H9 (cell line): ENCODE results near the gene PBX1. TPM values are rescaled to one million over a fixed set of nuclear protein-coding genes. Genes with fewer than 3 reads are reported as not detected.

Source experiments
- DNase-seq: peaks from one replicate; pipeline ENCODE4 v3.0.0-alpha.2; 2017
- H2AFZ ChIP-seq: one replicate; pipeline ENCODE4 v1.6.1; 2013; ENCODE audit warnings: mild to moderate bottlenecking, low read length, control low read depth, moderate library complexity
- H2AK5ac ChIP-seq: 2 replicates; pipeline ENCODE4 v1.6.1; 2013; ENCODE audit warnings: low read length, control low read depth, mixed read lengths; ENCODE audit not compliant: insufficient read length
- H2BK120ac ChIP-seq: one replicate; pipeline ENCODE4 v1.6.1; 2013; ENCODE audit warnings: low read depth, mild to moderate bottlenecking, low read length, control low read depth, inconsistent platforms; ENCODE audit not compliant: poor library complexity, severe bottlenecking
- H2BK12ac ChIP-seq: 2 replicates; pipeline ENCODE4 v1.6.1; 2013; ENCODE audit warnings: low read length, control low read depth, mixed read lengths, low read depth; ENCODE audit not compliant: insufficient read length
- H2BK15ac ChIP-seq: 2 replicates; pipeline ENCODE4 v1.6.1; 2013; ENCODE audit warnings: low read depth, low read length, control low read depth
- H2BK20ac ChIP-seq: one replicate; pipeline ENCODE4 v1.6.1; 2013; ENCODE audit warnings: low read depth, mild to moderate bottlenecking, low read length, control low read depth, inconsistent platforms; ENCODE audit not compliant: poor library complexity, severe bottlenecking
- H2BK5ac ChIP-seq: 2 replicates; pipeline ENCODE4 v1.6.1; 2013; ENCODE audit warnings: low read length, control low read depth, mixed read lengths; ENCODE audit not compliant: insufficient read length
- H3K14ac ChIP-seq: 2 replicates; pipeline ENCODE4 v1.6.1; 2013; ENCODE audit warnings: low read length, control low read depth; ENCODE audit not compliant: insufficient read depth
- H3K18ac ChIP-seq: 2 replicates; pipeline ENCODE4 v1.6.1; 2013; ENCODE audit warnings: low read depth, mild to moderate bottlenecking, mixed read lengths, low read length, control low read depth; ENCODE audit not compliant: insufficient read length
- H3K23ac ChIP-seq: 2 replicates; pipeline ENCODE4 v1.6.1; 2013; ENCODE audit warnings: low read length, control low read depth, mixed read lengths, low read depth; ENCODE audit not compliant: insufficient read length
- H3K23me2 ChIP-seq: 2 replicates; pipeline ENCODE4 v1.6.1; 2013; ENCODE audit warnings: low read depth, mild to moderate bottlenecking, mixed read lengths, low read length, control low read depth; ENCODE audit not compliant: insufficient read length, poor library complexity, severe bottlenecking
- H3K27ac ChIP-seq: 2 replicates; pipeline ENCODE4 v1.5.1; 2013; ENCODE audit warnings: low read length, control low read depth, mixed read lengths, low read depth; ENCODE audit not compliant: insufficient read length
- H3K27me3 ChIP-seq: 2 replicates; pipeline ENCODE4 v1.6.1; 2013; ENCODE audit warnings: low read length, control low read depth, inconsistent platforms; ENCODE audit not compliant: insufficient read depth
- H3K4ac ChIP-seq: 2 replicates; pipeline ENCODE4 v1.6.1; 2013; ENCODE audit warnings: low read depth, mild to moderate bottlenecking, control low read depth, inconsistent platforms, low read length, moderate library complexity
- H3K4me1 ChIP-seq: 2 replicates; pipeline ENCODE4 v1.6.1; 2013; ENCODE audit warnings: low read length, control low read depth, inconsistent platforms; ENCODE audit not compliant: insufficient read depth
- H3K4me2 ChIP-seq: 2 replicates; pipeline ENCODE4 v1.6.1; 2013; ENCODE audit warnings: low read length, control low read depth, mixed read lengths; ENCODE audit not compliant: insufficient read length, insufficient read depth
- H3K56ac ChIP-seq: 2 replicates; pipeline ENCODE4 v1.6.1; 2013; ENCODE audit warnings: low read depth, mild to moderate bottlenecking, mixed read lengths, low read length, control low read depth; ENCODE audit not compliant: insufficient read length
- H3K79me1 ChIP-seq: 2 replicates; pipeline ENCODE4 v1.6.1; 2013; ENCODE audit warnings: low read depth, mild to moderate bottlenecking, moderate library complexity, low read length, control low read depth, inconsistent platforms; ENCODE audit not compliant: insufficient read depth, poor library complexity, severe bottlenecking
- H3K79me2 ChIP-seq: 2 replicates; pipeline ENCODE4 v1.6.1; 2013; ENCODE audit warnings: low read length, control low read depth, inconsistent platforms; ENCODE audit not compliant: insufficient read depth
- H3K9ac ChIP-seq: 2 replicates; pipeline ENCODE4 v1.6.1; 2013; ENCODE audit warnings: low read length, control low read depth, mixed read lengths; ENCODE audit not compliant: insufficient read length; ENCODE audit errors: extremely low read depth
- H3K9me3 ChIP-seq: one replicate; pipeline ENCODE4 v1.6.1; 2013; ENCODE audit warnings: low read depth, low read length, inconsistent platforms; ENCODE audit not compliant: control insufficient read depth
- H3T11ph ChIP-seq: one replicate; pipeline ENCODE4 v1.6.1; 2013; ENCODE audit warnings: mild to moderate bottlenecking, low read length, control low read depth, inconsistent platforms
- H4K20me1 ChIP-seq: one replicate; pipeline ENCODE4 v1.6.1; 2013; ENCODE audit not compliant: control insufficient read depth, insufficient read length, insufficient read depth
- H4K5ac ChIP-seq: 2 replicates; pipeline ENCODE4 v1.6.1; 2013; ENCODE audit warnings: low read depth, mild to moderate bottlenecking, mixed read lengths, low read length, control low read depth; ENCODE audit not compliant: insufficient read length
- H4K8ac ChIP-seq: replicated peaks from 2 replicates; pipeline ENCODE4 v1.6.1; 2013; ENCODE audit warnings: low read length, control low read depth, mixed read lengths, low read depth; ENCODE audit not compliant: insufficient read length
- H4K91ac ChIP-seq: 2 replicates; pipeline ENCODE4 v1.6.1; 2013; ENCODE audit warnings: low read depth, mild to moderate bottlenecking, moderate library complexity, mixed read lengths, low read length, control low read depth; ENCODE audit not compliant: insufficient read length
- H3K27ac Mint-ChIP-seq, 3 experiments: 2 replicates in 2 of 3; 3 replicates in 1 of 3; pipeline ENCODE4 v1.8.0; 2020 to 2021; ENCODE audit warnings: mixed read lengths in 3 of 3, mild to moderate bottlenecking in 1 of 3, moderate library complexity in 1 of 3
- H3K27me3 Mint-ChIP-seq: 2 replicates; pipeline ENCODE4 v1.8.0; 2021; ENCODE audit warnings: low read depth, mild to moderate bottlenecking, moderate library complexity, mixed read lengths
- H3K36me3 Mint-ChIP-seq, 3 experiments: 2 replicates in 2 of 3; 3 replicates in 1 of 3; pipeline ENCODE4 v1.8.0; 2020 to 2021; ENCODE audit warnings: low read depth in 3 of 3, mixed read lengths in 3 of 3; ENCODE audit not compliant: insufficient read depth in 1 of 3
- H3K4me1 Mint-ChIP-seq, 2 experiments: 2 replicates each; pipeline ENCODE4 v1.8.0; 2020; ENCODE audit warnings: mixed read lengths in 2 of 2
- H3K4me3 Mint-ChIP-seq, 2 experiments: 2 replicates in 1 of 2; 3 replicates in 1 of 2; pipeline ENCODE4 v1.8.0; 2020 to 2021; ENCODE audit warnings: mild to moderate bottlenecking in 2 of 2, mixed read lengths in 2 of 2, moderate library complexity in 1 of 2
- H3K9me3 Mint-ChIP-seq, 2 experiments: 2 replicates in 1 of 2; 3 replicates in 1 of 2; pipeline ENCODE4 v1.8.0; 2020; ENCODE audit warnings: mild to moderate bottlenecking in 2 of 2, mixed read lengths in 2 of 2, moderate library complexity in 1 of 2
- CTCF ChIP-seq: fragments of 200-600 bp; sonication (generic); conservative IDR thresholded peaks from 3 replicates; pipeline ENCODE4 v1.8.0; 2021; ENCODE audit warnings: antibody characterized with exemption, mild to moderate bottlenecking
- WGBS: extraction: QIAGEN DNeasy Blood & Tissue Kit; methylation state at CpG from one replicate; pipeline ENCODE4 v1.1.7; 2013; ENCODE audit warnings: missing lambda C conversion rate, low lambda C conversion rate, mixed read lengths; ENCODE audit not compliant: insufficient read length; ENCODE audit errors: extremely low coverage; 5-methylcytosine and 5-hydroxymethylcytosine counted together
- total RNA-seq: library from RNA; stranded (reverse); gene quantifications from 2 replicates; pipeline ENCODE4 v1.2.1, GENCODE V29; 2021

Gene PBX1
- total RNA-seq, 1 experiment from 2014 or later: 142 TPM

- Histone ChIP-seq H2BK12ac (no peak overlapping the region), H3K4me1 (peaks cover 16% of the 10 kb centered on the region; the same call in 1 of the 2 replicates), H3T11ph (no peak overlapping the region), H3K23ac (no peak overlapping the region), H3K18ac (no peak overlapping the region), H3K4ac (no peak overlapping the region), H3K9me3 (no peaks in the 10 kb centered on the region), H3K14ac (no peak overlapping the region), H2BK20ac (no peak overlapping the region), H2BK5ac (no peak overlapping the region), H4K8ac (no peak overlapping the region), H2AK5ac (no peak overlapping the region), H3K9ac (no peak overlapping the region), H3K79me1 (peaks cover 2% of the 10 kb centered on the region), H4K91ac (no peak overlapping the region), H3K27me3 (no peaks in the 10 kb centered on the region), H3K23me2 (no peaks in the 10 kb centered on the region), H3K79me2 (peaks cover 12% of the 10 kb centered on the region; the same call in 1 of the 2 replicates), H2AFZ (no peak overlapping the region), H3K27ac (no peak overlapping the region), H4K5ac (no peak overlapping the region), H3K56ac (no peak overlapping the region), H2BK120ac (no peak overlapping the region), H4K20me1 (no peaks in the 10 kb centered on the region), H3K4me2 (no peak overlapping the region), H2BK15ac (no peak overlapping the region)
- Mint-ChIP-seq H3K4me3 (no peak overlapping the region), H3K9me3 (no peaks in the 10 kb centered on the region), H3K36me3 (peaks cover 10 to 31% (median 22%) of the 10 kb centered on the region in 3 experiments; a peak in 6 of 7 replicates), H3K27me3 (no peaks in the 10 kb centered on the region), H3K27ac (no peak overlapping the region; a peak in 1 of 7 replicates), H3K4me1 (peaks cover 53 to 61% of the 10 kb centered on the region in 2 experiments)
- WGBS: no CpG with 5 or more reads among the region's 3 CpGs
- no peak for DNase-seq
- TF ChIP-seq CTCF: no peak
Measured at GRCh38 chr1:164644268-164644667, 85.3 kb downstream of the PBX1 start.
